Activated CD8-positive, alpha-beta memory T cell treated with anti-CD3 and anti-CD28 coated beads for 4 hours (primary cell): ENCODE results near the gene AQP7.
A peak's percentile ranks its signal among the peaks of the same experiment; 100 is the strongest.
"Not testable (repeated sequence)": the region's sequence is repeated elsewhere in the genome, so short reads cannot be mapped to it uniquely, and the experiment has no call there.

Experiments
- DNase-seq, 2 donors: peaks; one replicate each; pipeline ENCODE4 v3.0.0-alpha.2; 2020; ENCODE audit warnings: low read depth in 2 of 2

The AQP7 gene

DNA sequence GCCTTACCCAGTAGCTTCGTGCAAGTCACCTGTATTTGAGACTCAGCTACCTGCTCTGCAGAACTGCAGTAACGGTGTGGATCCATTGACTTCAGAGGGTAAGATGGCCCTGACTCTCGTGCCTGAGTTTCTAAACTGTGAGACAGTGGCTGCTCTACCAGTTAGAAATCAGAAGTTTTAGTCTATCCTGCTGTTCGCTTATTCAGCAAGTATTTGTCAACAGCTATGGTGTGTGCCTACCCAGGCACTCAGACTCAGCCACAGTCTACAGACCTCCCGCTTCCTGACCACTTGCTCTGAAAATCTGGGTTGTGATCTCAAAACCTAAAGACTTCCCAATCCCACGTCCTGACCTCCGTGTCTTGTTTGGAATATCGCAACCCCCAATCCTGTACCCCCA is 31.5 kb upstream of the AQP7 start:
- no peak for DNase-seq

DNA sequence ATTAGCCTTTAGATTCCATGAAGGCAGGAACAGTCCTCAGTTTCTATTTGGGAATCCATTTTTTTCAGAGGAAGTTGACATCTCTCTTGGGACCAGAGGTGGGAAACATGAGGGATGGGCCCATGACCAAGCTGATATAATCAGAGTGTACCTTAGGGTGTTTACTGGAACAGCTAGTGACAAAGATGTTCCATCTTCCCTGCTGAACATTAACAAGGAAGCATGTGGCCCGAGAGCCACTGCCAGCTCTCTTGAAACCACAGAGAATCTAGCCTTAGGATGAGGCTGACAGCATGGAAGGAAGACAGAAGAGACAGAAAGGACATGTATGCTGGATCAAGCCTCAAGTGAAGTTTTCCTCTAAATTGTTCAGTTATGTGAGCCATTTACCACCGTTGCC is 29.1 kb upstream of the AQP7 start:
- no peak for DNase-seq

DNA sequence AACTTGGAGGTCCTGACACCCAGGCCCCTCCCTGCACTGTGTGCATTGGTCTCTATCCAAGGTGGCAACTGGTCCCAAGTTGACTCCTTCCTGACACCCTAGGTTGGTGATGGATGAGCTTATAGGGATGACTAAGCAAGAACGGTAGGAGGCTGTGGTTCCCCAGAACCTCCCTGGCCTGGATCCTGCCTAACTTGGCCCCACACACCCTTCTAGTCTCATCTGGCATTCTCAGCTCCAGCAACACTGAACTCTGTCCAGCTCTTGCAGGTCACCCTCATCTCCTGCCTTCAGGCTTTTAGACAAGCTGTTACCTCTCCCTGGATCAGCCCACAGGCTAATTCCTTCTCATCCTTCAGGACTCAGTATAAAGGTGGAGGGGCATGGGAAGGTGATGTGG is 28.6 kb upstream of the AQP7 start:
- DNase-seq = no peak

DNA sequence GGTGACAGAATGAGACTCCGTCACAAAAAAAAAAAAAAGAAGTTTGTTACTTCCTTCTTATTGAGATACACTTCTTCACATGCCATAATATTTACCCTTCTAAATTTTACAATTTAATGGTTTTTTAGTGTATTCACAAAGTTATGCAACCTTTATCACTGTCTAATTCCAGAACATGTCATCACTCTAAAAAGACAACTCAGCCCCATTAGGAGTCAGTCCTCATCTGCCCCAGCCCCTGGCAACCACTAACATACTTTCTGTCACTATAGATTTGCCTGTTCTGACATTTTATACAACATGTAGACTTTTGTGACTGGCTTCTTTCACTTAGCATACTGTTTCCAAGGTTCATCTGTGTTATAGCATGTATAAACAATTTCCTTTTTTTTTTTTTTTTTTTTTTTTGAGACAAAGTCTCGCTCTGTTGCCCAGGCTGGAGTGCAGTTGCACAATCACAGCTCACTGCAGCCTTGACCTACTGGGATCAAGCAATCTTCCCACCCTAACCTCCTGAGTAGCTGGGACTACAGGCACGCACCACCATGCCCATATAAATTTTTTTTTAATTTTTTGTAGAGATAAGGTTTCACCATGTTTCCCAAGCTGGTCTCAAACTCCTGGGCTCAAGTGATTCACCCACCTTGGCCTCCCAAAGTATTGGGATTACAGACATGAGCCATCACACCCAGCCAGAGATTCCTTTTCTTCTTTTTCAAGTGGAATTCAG is 27.1 kb upstream of the AQP7 start:
- DNase-seq = no peak

DNA sequence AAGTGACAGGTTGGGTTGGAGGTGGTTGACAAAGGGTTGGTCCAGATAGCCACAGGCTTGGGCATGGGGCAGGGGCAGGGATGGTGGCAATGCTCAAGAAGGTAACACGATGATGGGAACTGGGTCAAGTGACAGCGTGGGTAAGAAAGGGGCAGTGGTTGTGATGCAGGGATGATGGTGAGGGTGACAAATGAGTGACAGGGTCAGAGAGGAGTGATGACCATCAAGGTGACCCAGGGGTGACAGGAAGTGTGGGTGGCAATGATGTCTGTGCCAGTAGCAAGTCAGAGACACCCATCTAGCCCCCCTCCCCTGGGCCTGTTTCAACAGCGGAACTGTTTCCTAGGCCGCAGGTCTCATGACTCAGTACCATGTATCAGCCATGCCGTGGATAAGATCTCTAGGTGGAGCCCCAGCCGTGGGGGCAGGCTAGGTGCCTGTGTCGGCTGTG is 24.5 kb upstream of the AQP7 start:
- no peak for DNase-seq

DNA sequence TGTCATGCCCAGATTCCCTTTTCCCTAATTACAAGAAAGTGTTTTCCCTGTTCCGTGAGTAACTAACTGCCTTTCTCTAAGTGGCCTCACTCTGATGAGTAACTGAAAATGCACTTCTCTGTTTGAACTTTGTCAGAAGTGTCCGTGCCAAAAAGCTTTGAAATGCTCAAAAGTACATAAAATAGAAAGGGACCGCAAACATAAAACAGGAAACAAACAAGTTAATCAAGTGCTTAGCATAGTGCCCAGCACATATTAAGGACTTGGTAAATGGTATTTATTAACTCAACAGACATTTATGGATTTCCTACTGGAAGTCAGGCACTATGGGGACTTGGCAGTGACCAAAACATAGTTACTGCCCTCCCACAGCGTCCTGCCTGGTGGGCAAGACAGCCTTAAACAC is 22.8 kb upstream of the AQP7 start:
- no peak for DNase-seq

DNA sequence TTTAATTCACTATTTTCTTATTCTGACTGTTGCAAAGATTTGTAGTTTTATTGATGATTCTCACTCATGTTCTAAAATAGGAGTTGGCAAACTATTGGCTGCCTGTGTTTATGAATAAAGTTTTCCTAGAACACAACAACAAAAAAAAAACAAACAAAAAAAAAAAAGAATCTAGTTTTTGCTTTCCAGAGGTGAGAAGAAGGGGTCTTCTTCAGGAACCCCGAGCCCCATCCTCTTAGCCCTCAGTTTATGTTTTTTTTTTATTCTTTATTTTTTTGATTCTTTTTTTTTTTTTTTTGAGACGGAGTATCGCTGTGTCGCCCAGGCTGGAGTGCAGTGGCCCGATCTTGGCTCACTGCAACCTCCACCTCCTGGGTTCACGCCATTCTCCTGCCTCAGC is 22.1 kb upstream of the AQP7 start:
- DNase-seq = not testable (repeated sequence)

DNA sequence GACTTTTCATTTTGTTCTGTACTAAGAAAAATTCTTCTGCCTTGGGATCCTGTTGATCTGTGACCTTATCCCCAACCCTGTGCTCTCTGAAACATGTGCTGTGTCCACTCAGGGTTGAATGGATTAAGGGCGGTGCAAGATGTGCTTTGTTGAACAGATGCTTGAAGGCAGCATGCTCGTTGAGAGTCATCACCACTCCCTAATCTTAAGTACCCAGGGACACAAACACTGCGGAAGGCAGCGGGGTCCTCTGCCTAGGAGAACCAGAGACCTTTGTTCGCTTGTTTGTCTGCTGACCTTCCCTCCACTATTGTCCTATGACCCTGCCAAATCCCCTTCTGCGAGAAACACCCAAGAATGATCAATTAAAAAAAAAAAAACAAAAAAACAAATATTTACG is 21.7 kb upstream of the AQP7 start:
- not testable (repeated sequence) for DNase-seq

DNA sequence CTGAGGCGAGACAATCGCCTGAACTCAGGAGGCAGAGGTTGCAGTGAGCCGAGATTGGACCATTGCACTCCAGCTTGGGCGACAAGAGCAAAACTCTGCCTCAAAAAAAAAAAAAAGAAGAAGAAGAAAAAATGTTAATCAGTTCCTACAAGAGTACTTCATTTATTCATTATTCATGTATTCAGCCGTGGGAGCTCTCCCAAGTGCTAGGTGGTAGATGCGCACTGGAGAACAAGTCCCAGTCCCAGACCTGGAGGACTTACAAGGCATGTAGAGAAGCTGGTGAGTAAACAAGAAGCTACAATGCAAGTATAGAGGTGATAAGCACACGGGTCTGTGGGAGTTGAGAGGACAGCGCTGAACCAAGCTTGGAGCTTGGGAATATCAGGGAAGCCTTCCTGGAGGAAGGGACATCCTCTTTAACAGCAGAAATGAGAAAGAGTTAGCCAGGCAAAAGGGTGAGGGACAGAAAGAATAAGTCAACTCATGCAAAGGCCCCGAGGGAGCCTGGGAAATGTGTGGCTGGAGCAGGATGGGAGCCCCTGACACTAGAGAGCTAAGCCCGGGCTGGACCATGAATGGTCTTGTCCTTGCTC is 17.4 kb upstream of the AQP7 start:
- DNase-seq = no peak

DNA sequence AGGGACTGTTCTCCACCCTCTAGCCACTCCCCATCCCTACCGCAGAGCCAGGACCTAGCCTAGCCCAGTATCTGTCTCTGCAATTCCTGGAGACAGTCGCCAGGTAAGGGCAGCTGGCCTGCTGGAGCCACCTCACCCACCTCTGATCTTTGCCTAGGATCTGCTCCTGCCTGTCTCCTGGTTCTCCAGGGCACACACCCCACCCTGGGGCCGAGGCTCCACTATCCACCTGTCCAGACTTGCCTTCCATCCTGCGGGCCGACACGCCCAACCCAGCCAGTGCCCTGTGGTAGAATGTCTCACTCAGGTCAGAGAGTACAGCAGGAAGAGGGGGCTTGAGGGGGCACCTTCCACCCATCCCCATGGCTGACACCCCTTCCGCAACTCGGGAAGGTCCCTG is 15.7 kb upstream of the AQP7 start:
- no peak for DNase-seq

DNA sequence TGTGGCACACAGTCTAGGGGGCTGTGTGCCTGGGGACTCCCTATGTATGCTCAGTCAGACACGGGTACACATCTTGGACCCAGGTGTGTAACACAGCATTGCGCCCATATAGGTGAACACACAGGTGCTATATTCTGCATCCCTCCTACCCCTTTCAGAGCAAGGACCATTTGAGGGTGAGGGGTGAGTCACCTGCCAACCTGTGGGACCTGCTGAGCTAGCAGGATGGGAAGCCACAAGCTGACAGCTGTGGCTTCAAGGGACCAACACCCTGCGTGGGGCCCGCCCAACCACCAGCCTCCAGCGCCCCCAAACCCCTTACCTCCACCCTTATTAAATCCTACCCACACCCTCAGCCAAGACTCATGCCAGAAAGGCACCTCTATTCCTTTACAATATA is 14.6 kb upstream of the AQP7 start:
- peak; percentile 9 for DNase-seq

DNA sequence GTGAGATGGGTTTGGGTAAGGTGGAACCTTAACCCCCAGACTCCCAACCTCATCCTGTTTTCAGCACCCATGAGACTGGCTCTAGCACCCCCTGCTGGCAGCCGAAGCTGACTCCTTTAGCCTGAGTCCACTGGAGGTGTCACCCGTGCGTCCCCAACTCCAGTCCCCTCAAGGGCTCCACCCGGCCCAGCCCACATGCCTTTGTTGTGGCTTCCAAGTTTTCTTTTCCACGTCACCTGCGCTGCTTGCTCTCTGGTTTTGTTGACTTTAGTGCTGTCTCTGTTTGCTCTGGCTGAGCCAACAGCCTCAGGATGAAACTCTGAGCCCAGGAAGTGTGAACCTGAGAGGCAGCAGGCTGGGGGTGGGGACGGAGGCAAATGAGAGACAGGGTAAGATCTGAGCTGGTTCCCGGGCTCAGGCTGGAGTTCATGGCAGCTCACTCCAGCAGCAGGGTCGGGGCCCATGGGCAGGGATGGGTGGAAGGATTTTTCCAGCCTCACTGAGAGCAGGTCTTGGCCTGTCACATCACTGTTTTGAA is 13.2 kb upstream of the AQP7 start:
- peak; percentile 49 to 58 for DNase-seq

DNA sequence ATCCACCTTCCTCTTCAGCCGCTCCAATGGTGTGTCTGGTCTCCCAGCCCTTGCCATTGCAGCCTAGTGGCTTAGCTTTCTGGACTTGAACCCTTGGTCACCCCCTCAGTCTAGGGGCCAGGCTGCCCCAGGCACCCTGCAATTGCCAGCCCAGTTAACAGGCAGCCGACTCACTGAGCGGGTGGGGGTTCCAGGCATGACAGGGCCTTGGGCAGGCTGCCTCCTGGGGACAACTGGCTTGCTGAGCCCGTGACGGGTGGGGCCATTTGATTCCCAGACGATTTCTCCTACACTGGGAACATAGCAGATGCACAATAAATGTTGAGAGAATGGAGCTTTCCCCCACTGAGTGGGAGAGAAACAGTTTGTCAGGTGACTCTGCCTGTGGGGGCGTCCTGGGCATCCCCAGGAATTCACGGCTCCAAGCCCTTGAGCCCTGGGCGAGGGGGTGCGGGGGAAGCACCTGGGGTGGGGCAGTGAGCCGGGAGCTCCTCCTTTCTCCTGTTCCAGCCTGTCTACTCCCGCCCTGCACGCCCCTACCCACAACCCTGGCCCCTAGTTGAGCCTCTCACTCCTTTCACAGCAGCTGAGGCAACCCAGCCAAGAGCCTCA is 12.6 kb upstream of the AQP7 start:
- DNase-seq = no peak

DNA sequence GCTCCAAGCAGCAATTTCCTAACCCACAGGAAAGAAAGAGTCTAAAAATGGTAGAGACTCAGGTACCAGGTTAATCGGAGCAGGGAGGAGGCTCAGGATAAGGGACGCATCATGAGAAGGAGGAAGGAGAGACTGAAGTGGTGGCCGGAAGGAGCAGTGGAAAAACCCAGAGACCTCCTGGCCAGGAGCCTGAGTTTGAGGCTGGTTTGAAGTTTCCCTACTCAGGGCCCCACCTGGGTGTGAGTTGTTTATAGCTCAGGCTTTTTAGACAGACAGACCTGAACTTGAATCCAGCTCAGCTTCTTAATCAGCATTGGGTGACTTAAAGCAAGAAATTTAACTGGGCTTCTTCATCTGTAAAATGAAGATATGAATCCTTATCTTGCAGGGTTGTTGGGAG is 11.9 kb upstream of the AQP7 start:
- no peak for DNase-seq

DNA sequence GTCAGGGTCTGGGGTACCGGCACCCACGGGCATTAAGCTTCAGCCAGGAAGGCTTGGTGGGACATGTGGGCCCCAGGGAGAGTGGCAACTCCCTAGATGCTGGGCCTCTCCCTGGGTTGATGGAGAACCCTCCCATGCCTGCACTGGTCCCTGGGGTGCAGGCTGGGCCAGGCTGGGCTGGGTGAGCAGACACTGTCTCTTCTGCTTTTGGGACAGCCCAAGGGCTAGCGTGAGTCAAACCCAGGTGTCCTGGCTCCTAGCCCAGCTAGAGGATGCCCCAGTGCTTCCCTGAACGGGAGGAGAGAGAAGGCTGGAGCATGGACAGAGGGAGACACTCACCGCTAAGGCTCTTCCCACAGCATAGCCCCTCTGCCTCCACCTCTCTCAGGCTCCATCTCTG is 5.7 kb upstream of the AQP7 start:
- no peak for DNase-seq

DNA sequence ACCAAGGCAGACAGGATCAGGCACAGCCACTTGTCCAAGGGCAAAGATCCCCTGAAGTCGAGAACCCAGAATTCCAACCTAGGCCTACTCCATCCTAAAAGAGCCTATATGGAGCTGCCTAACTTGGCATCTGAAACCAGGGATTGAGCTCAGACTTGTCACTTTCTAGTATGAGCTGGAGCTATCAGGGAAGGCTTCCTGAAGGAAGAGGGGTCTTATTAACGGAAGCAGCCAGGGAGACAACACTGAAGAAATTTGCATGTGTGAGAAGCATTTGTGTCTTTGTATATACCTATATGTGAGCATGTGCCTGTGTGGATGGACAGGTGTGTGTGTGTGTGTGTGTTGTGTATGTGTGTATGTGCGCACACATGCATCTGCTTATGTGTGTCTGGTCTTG is 4.7 kb upstream of the AQP7 start:
- no peak for DNase-seq

DNA sequence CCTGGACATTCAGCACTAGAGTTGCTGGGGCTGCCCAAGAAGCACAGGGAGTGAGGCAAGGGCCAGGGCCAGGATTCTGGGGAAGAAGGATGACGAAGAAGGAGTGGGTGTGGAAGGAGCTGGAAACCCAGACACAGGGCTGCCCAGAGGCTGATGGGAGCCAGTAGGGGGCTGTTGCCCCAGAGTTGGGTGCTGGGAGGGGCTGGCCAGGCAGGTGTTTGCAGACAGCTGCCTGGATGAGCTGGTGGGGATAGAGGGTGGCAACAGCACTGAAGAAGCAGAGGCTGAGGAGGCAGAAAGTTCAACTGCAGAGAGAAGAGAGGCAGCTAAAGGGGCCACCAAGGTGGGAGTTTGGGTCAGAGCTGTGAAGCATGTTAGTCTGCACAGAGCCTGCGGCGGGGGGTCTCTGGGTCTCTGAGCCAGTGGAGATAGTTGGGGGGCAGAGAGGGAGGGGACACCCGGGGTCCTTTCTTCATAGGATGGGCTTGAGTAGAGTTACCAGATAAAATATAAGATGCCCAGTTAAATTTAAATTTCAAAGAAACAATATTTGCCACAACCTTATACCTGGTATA is 2.5 kb upstream of the AQP7 start:
- DNase-seq = no peak

DNA sequence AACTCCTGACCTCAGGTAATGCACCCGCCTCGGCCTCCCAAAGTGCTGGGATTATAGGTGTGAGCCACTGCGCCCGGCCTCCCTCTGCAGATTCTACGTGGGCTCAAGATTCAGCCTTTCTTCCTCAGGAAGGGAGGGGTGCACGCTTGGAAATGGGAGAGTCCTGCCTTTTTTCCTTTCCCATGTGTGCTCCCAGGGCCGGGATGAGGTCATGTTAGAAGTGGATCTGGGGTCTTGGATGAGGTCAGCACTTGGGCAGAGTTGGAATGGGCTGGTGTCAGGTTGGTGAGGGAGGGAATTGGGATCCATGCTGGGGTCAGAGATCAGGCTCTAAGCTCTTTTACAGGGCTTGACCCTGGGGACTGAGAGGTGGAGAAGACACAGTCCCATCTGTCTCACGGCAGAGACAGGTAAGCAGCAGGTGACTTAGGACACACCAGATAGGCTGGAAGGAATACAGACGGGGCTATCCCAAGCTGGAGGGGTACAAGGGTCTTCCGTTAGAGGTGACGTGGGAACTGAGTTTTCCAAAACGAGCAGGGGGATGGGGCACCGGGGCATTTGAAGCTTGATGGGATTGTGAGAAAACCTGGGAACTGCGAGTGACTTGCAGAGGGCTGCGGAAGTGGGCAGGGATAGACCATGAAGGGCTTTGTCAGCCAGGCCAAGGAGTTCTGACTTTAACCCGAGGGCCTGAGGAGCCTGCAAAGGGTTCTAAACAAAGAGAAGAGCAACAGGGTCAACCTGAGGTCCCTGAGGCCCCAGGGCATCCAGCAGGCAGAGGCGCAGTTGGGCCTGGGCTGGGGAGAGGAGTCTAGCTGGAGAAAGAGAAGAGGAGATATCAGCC is 1.8 kb upstream of the AQP7 start:
- DNase-seq = no peak

DNA sequence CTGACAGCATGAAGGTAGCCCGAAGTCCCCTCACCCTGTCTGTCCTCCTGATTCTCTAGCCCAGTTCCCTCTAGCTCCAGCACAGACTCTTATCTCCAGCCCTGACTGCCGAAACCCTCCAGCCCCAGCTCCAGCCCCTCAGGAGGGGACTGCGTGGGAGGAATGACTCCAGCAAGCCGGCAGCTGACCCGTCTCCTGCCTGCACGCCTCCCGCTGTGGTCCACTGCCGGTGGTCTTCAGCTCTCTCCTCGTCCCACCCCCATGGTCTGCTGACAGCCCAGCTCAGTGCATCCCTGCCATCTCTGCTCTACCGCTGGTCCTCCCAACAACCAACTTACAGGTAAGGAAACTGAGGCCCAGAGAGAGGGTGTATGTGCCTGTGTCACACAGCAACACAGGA is 559 bp downstream of the AQP7 start:
- DNase-seq = not testable (repeated sequence)

DNA sequence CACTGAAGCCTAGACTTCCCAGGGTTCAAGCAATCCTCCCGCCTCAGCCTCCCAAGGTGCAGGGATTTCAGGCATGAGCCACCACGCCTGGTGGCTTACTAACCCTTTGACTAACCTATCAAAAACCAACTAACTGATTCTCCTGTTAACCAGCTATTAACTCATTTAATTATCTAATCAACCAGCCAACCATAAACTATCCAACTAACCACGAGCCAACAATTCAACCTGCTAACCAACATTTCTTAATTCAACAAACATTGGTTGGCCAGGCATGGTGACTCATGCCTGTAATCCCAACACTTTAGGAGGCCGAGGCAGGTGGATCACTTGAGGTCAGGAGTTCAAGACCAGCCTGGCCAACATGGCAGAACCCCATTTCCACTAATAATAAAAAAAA is 3.3 kb downstream of the AQP7 start:
- DNase-seq = not testable (repeated sequence)

DNA sequence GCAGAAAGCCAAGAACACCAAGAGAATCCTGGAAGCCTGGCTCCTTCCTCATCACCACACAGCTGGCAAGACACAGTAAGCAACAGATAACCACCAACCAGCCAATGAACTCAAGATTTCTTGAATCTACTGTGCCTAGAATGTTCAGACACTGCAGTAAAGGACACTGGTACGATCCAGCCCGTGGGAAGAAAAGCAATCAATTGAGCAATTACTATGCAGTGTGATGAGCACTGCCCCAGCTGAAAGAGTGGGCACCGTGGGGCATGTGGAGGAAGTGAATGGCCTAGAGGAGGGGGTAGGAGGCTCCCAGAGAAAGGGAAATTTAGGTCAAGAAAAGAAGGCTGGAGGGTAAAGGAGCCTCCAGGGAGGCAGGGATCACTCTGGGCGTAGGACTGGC is 4.6 kb downstream of the AQP7 start:
- not testable (repeated sequence) for DNase-seq
